Esophagus muscularis mucosa (tissue), 4 donors: ENCODE results near the gene CHSY3.

ENCODE experiments used
- EP300 ChIP-seq: sonication (generic); formaldehyde crosslinking; IDR thresholded peaks from one replicate; pipeline ENCODE4 v1.6.1; 2017; ENCODE audit warnings: antibody characterized with exemption
- POLR2A ChIP-seq: fragments of 450-650 bp; IDR thresholded peaks from one replicate; pipeline ENCODE4 v1.6.1; 2017; ENCODE audit warnings: antibody characterized with exemption, moderate library complexity, mild to moderate bottlenecking, low read depth
- POLR2AphosphoS5 ChIP-seq, 2 donors: sonication (generic); formaldehyde crosslinking; IDR thresholded peaks; one replicate each; pipeline ENCODE4 v1.6.1; 2017; ENCODE audit warnings: antibody characterized with exemption in 2 of 2
- TF ChIP-seq, protein P1 (sequence below), 3 experiments: fragments of 200-600 bp in 2 of 3; fragments of 450-650 bp in 1 of 3; sonication (generic) in 2 of 3; IDR thresholded peaks; one replicate each; pipeline ENCODE4 v1.5.1; 2017 to 2019; ENCODE audit warnings: antibody characterized with exemption in 3 of 3, mild to moderate bottlenecking in 2 of 3, moderate library complexity in 1 of 3

DNA sequence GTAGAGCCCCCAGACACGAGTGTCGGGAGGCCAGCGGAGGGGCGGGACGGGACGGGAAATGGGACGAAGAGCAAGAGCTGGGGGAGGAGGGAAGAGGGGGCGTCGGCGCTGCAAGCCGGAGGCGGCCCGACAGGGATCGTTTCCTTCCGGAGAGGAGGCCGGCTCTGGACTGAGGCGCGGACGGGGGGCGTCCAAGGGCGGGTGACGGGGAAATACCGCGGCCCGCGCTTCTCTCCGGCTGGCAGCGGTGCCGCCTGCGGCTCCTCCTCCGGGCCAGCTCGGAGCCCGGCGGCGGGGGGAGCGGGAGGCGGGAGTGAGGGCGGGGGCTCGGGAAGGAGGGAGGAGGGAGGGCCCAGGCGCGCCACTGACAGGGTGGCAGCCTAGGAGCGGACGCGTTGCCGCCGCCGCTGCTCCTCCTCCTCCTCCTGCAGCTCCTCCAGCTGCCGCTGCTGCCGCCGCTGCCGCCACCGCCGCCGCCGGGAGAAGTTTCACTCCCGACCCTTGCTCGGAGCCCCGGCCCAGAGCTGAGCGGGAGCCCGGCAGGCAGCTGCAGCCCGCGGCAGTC is at the start of gene CHSY3:
- TF ChIP-seq EP300 (no peak), POLR2AphosphoS5 (IDR thresholded peaks at IDR 0.05) (peak; percentile 4 to 24), POLR2A (no peak)
- TF ChIP-seq, protein P1, sequence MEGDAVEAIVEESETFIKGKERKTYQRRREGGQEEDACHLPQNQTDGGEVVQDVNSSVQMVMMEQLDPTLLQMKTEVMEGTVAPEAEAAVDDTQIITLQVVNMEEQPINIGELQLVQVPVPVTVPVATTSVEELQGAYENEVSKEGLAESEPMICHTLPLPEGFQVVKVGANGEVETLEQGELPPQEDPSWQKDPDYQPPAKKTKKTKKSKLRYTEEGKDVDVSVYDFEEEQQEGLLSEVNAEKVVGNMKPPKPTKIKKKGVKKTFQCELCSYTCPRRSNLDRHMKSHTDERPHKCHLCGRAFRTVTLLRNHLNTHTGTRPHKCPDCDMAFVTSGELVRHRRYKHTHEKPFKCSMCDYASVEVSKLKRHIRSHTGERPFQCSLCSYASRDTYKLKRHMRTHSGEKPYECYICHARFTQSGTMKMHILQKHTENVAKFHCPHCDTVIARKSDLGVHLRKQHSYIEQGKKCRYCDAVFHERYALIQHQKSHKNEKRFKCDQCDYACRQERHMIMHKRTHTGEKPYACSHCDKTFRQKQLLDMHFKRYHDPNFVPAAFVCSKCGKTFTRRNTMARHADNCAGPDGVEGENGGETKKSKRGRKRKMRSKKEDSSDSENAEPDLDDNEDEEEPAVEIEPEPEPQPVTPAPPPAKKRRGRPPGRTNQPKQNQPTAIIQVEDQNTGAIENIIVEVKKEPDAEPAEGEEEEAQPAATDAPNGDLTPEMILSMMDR (IDR thresholded peaks at IDR 0.05) = peak in 2 of 3 experiments; percentile 14 to 34
